ENCODE results near the gene AVPI1. TPM values are rescaled to one million over a fixed set of nuclear protein-coding genes. Genes with fewer than 3 reads are reported as not detected.

The AVPI1 gene
- total and polyA plus RNA-seq, 10 of the 15 experiments (the other 5 are each of a cell fraction or from before 2014, with no cell fraction given), result 0.08 to 1.4 (median 0.84) TPM

GRCh38 chr10:97714401-97715258 lies 27.6 kb upstream of the AVPI1 start (continued):
- TF ChIP-seq E2F8 (IDR thresholded peaks at IDR 0.05; ENCODE audit: low read depth, partially characterized antibody) (no peak), EGR1 (IDR thresholded peaks at IDR 0.05; ENCODE audit: borderline replicate concordance in 1 of 2, low read depth in 2 of 2, low read length in 2 of 2) (no peak), SREBF1 (IDR thresholded peaks at IDR 0.05; ENCODE audit: low read length) (no peak), SPI1 (IDR thresholded peaks at IDR 0.05; ENCODE audit: borderline replicate concordance, insufficient read depth, low read depth, low read length) (peak; percentile 27; the same call in 1 of the 2 replicates), HDGF (IDR thresholded peaks at IDR 0.05) (no peak), EED (IDR thresholded peaks at IDR 0.05; ENCODE audit: low read depth) (0 out of 2 replicates have a peak, but pooled peaks have one; percentile 50), IKZF1 (conservative IDR thresholded peaks at IDR 0.05) (peak; percentile 92), TARDBP (IDR thresholded peaks at IDR 0.05; ENCODE audit: borderline replicate concordance) (no peak), NFYB (IDR thresholded peaks at IDR 0.05; ENCODE audit: insufficient read depth, low read depth, low read length) (no peak), CBX5 (IDR thresholded peaks at IDR 0.05; ENCODE audit: low read depth) (no peak), FOXM1 (IDR thresholded peaks at IDR 0.05; ENCODE audit: low read depth, low read length) (no peak)
